Retina (tissue), 1 donor: ENCODE results near the gene BLMH.

ENCODE experiments used
- DNase-seq: peaks from one replicate; pipeline ENCODE4 v3.0.0-alpha.2; 2016

BLMH gene

GRCh38 chr17:30302241-30302640 is 10.5 kb upstream of the BLMH start:
- DNase-seq: no peak

- DNase-seq: no peak
These were observed 9.1 kb upstream of the BLMH start for GRCh38 chr17:30300818-30301217.

GRCh38 chr17:30299000-30299399 is 7.3 kb upstream of the BLMH start:
- no peak for DNase-seq

- no peak for DNase-seq
These were observed 6.0 kb upstream of the BLMH start for GRCh38 chr17:30297715-30298114.

- DNase-seq: no peak
These were observed 4.8 kb upstream of the BLMH start for GRCh38 chr17:30296499-30297080.

GRCh38 chr17:30292286-30292858 is 628 bp upstream of the BLMH start:
- DNase-seq: no peak

GRCh38 chr17:30290696-30291542 is 825 bp downstream of the BLMH start:
- DNase-seq: no peak

- DNase-seq: no peak
These were observed 1.7 kb downstream of the BLMH start for GRCh38 chr17:30290077-30290476.

GRCh38 chr17:30279156-30279555 is 12.6 kb downstream of the BLMH start:
- DNase-seq: no peak

- peak; percentile 43 for DNase-seq
These were observed 13.7 kb downstream of the BLMH start for GRCh38 chr17:30278032-30278431.

- DNase-seq: no peak
These were observed 15.8 kb downstream of the BLMH start for GRCh38 chr17:30275911-30276310.

GRCh38 chr17:30274887-30275286 is 16.9 kb downstream of the BLMH start:
- no peak for DNase-seq

GRCh38 chr17:30273373-30273772 is 18.4 kb downstream of the BLMH start:
- no peak for DNase-seq

- DNase-seq: no peak
These were observed 20.6 kb downstream of the BLMH start for GRCh38 chr17:30271102-30271501.

GRCh38 chr17:30267625-30268024 is 24.1 kb downstream of the BLMH start:
- DNase-seq: no peak

GRCh38 chr17:30263552-30264333 is 28.0 kb downstream of the BLMH start:
- no peak for DNase-seq

GRCh38 chr17:30256756-30257506 is 34.8 kb downstream of the BLMH start:
- DNase-seq: no peak

GRCh38 chr17:30254150-30254549 is 37.6 kb downstream of the BLMH start:
- DNase-seq: no peak

GRCh38 chr17:30253312-30253711 is 38.4 kb downstream of the BLMH start:
- no peak for DNase-seq

GRCh38 chr17:30251931-30252330 is 39.8 kb downstream of the BLMH start:
- no peak for DNase-seq

- no peak for DNase-seq
These were observed 42.3 kb downstream of the BLMH start for GRCh38 chr17:30249460-30249859.

GRCh38 chr17:30248786-30249185 is 43.0 kb downstream of the BLMH start:
- no peak for DNase-seq

GRCh38 chr17:30246460-30246859 is 45.3 kb downstream of the BLMH start:
- no peak for DNase-seq
